Thyroid gland (tissue), 4 donors: ENCODE results near the gene CNNM4. TPM values are rescaled to one million over a fixed set of nuclear protein-coding genes. Genes with fewer than 3 reads are reported as not detected.

ENCODE experiments used
- DNase-seq, 2 donors: peaks; one replicate each; pipeline ENCODE4 v3.0.0-alpha.2; 2019
- H3K27ac ChIP-seq, 3 donors: fragments of 200-600 bp; sonication (generic); 1 replicate in 2 of 3; 2 replicates in 1 of 3; pipeline ENCODE4 v1.5.1; 2016 to 2019; ENCODE audit warnings: mild to moderate bottlenecking in 1 of 3, moderate library complexity in 1 of 3
- H3K27me3 ChIP-seq: fragments of 200-600 bp; sonication (generic); one replicate; pipeline ENCODE4 v1.5.1; 2019
- H3K36me3 ChIP-seq, 2 donors: fragments of 200-600 bp; sonication (generic); one replicate each; pipeline ENCODE4 v1.5.1; 2016 to 2019
- H3K4me1 ChIP-seq, 2 donors: fragments of 200-600 bp; sonication (generic); one replicate each; pipeline ENCODE4 v1.5.1; 2017 to 2019
- H3K4me3 ChIP-seq, 3 donors: fragments of 200-600 bp; sonication (generic); replicated peaks in 1 of 3; 1 replicate in 2 of 3; 2 replicates in 1 of 3; pipeline ENCODE4 v1.5.1; 2016; ENCODE audit warnings: mild to moderate bottlenecking in 1 of 3
- H3K9me3 ChIP-seq: fragments of 200-600 bp; sonication (generic); one replicate; pipeline ENCODE4 v1.5.1; 2017
- CTCF ChIP-seq, 6 experiments: fragments of 200-600 bp in 3 of 6; fragments of 450-650 bp in 3 of 6; sonication (generic) in 3 of 6; IDR thresholded peaks; one replicate each; pipeline ENCODE4 v1.5.1; 2016 to 2019; ENCODE audit warnings: antibody characterized with exemption in 6 of 6, mild to moderate bottlenecking in 2 of 6, inconsistent platforms in 1 of 6, moderate library complexity in 1 of 6
- POLR2A ChIP-seq, 2 donors: fragments of 450-650 bp; IDR thresholded peaks; one replicate each; pipeline ENCODE4 v1.6.1; 2017; ENCODE audit warnings: antibody characterized with exemption in 2 of 2, mild to moderate bottlenecking in 2 of 2, moderate library complexity in 1 of 2
- WGBS, 2 donors: methylation state at CpG; one replicate each; pipeline ENCODE4 v1.1.5; 2017; 5-methylcytosine and 5-hydroxymethylcytosine counted together
- intact Hi-C: fragments of 100-400 bp; cut with DNase I; formaldehyde crosslinking; loops from one replicate; pipeline ENCODE4 v1.15.1; 2023
- total RNA-seq, 4 donors: library from RNA; depleted of rRNA; stranded (reverse); fragments of >200 nt; gene quantifications; one replicate each; pipeline ENCODE4 v1.2.3, GENCODE V29; 2016

The CNNM4 gene
- total RNA-seq, 4 donors from 2014 or later: 6.6 to 9.5 (median 7.7) TPM

- no peaks in the 10 kb centered on the region for H3K9me3 ChIP-seq
- no peaks in the 10 kb centered on the region for H3K27me3 ChIP-seq
- no peak for TF ChIP-seq POLR2A (IDR thresholded peaks at IDR 0.05)
- TF ChIP-seq CTCF (IDR thresholded peaks at IDR 0.05): no peak
- intact Hi-C loops: no loop called here
- 68 to 71% methylated on average over 6 of the region's 6 CpGs for WGBS, 2 donors
- no peak overlapping the region for H3K27ac ChIP-seq
- no peaks in the 10 kb centered on the region for H3K36me3 ChIP-seq
- no peaks in the 10 kb centered on the region for H3K4me1 ChIP-seq
- no peak overlapping the region for H3K4me3 ChIP-seq
- no peak for DNase-seq
Measured at GRCh38 chr2:96747061-96747617, 13.6 kb upstream of the CNNM4 start.

GRCh38 chr2:96751800-96752199 lies 8.9 kb upstream of the CNNM4 start:
- H3K4me1 ChIP-seq: no peaks in the 10 kb centered on the region
- TF ChIP-seq POLR2A (IDR thresholded peaks at IDR 0.05): no peak
- no peak for TF ChIP-seq CTCF (IDR thresholded peaks at IDR 0.05)
- H3K27me3 ChIP-seq: no peaks in the 10 kb centered on the region
- H3K27ac ChIP-seq: no peak overlapping the region
- H3K4me3 ChIP-seq: no peak overlapping the region
- intact Hi-C loops: no loop called here
- H3K9me3 ChIP-seq: no peaks in the 10 kb centered on the region
- DNase-seq: no peak
- no peaks in the 10 kb centered on the region for H3K36me3 ChIP-seq
- WGBS, 2 donors: 88 to 95% methylated on average over 9 of the region's 9 CpGs

GRCh38 chr2:96753661-96754282 lies 6.9 kb upstream of the CNNM4 start:
- Histone ChIP-seq H3K4me1 (no peaks in the 10 kb centered on the region), H3K9me3 (no peaks in the 10 kb centered on the region), H3K4me3 (no peak overlapping the region), H3K36me3 (no peaks in the 10 kb centered on the region), H3K27ac (no peak overlapping the region), H3K27me3 (no peaks in the 10 kb centered on the region)
- 74 to 75% methylated on average over 7 of the region's 7 CpGs for WGBS, 2 donors
- intact Hi-C loops: no loop called here
- DNase-seq: no peak
- TF ChIP-seq CTCF (IDR thresholded peaks at IDR 0.05) (no peak), POLR2A (IDR thresholded peaks at IDR 0.05) (no peak)

GRCh38 chr2:96754317-96754716 lies 6.4 kb upstream of the CNNM4 start:
- intact Hi-C loops: no loop called here
- Histone ChIP-seq H3K4me3 (no peak overlapping the region), H3K4me1 (no peaks in the 10 kb centered on the region), H3K36me3 (no peaks in the 10 kb centered on the region), H3K9me3 (no peaks in the 10 kb centered on the region), H3K27me3 (no peaks in the 10 kb centered on the region), H3K27ac (no peak overlapping the region)
- no peak for DNase-seq
- TF ChIP-seq CTCF (IDR thresholded peaks at IDR 0.05) (no peak), POLR2A (IDR thresholded peaks at IDR 0.05) (no peak)

- 77 to 78% methylated on average over 5 of the region's 5 CpGs for WGBS, 2 donors
- TF ChIP-seq POLR2A (IDR thresholded peaks at IDR 0.05): no peak
- TF ChIP-seq CTCF (IDR thresholded peaks at IDR 0.05): no peak
- Histone ChIP-seq H3K9me3 (no peaks in the 10 kb centered on the region), H3K36me3 (no peaks in the 10 kb centered on the region), H3K27me3 (no peaks in the 10 kb centered on the region), H3K27ac (no peak overlapping the region), H3K4me1 (peaks cover 13 to 14% of the 10 kb centered on the region in 2 donors), H3K4me3 (no peak overlapping the region)
- intact Hi-C loops: no loop called here
- no peak for DNase-seq
Measured at GRCh38 chr2:96756788-96757476, 3.8 kb upstream of the CNNM4 start.
